Measurements from ENCODE around the gene ALG3. TPM values are rescaled to one million over a fixed set of nuclear protein-coding genes. Genes with fewer than 3 reads are reported as not detected.

Gene ALG3
- total RNA-seq, 2 donors from 2014 or later, result 37.3 to 42.5 TPM

DNA sequence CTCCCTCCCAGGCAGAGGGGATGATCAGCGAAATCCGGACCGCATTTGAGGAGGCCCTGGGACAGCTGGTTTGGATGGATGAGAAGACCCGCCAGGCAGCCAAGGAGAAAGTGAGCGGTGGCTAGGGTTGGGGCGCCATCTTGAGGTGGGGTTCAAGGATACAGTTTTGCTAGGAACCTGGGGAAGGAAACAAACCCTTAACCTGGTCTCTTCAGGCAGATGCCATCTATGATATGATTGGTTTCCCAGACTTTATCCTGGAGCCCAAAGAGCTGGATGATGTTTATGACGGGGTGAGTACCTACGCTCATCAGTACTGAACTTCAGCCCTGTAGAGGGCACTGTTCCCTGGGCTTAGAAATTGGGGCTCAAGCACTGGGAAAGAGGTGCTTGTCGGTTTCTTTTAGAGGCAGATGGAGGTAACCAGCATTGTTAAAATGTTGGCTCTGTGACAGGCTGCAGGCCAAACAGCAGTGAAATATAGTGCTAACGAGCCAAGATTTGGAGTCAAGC is 40.7 kb upstream of the ALG3 start:
- Histone ChIP-seq H3K9ac (ENCODE audit: extremely low read depth, low read length, poor library complexity, severe bottlenecking) (no peak overlapping the region), H3K4me1 (ENCODE audit: control insufficient read depth, insufficient read depth, low read length) (no peaks in the 10 kb centered on the region), H3K9me3 (ENCODE audit: control insufficient read depth, low read length) (no peaks in the 10 kb centered on the region), H3K27me3 (ENCODE audit: control insufficient read depth, insufficient read depth, low read length, poor library complexity, severe bottlenecking) (peaks cover 17% of the 10 kb centered on the region), H3K36me3 (ENCODE audit: control insufficient read depth, insufficient read depth, low read length) (no peaks in the 10 kb centered on the region), H3K4me3 (ENCODE audit: low read length) (no peak overlapping the region), H3K27ac (ENCODE audit: low read depth, low read length) (no peak overlapping the region)
- WGBS, 2 experiments (ENCODE audit: insufficient coverage in 1 of 2, insufficient read length in 1 of 2), result 33 to 42% methylated on average over 4 to 10 of the region's 10 CpGs
- H3K27ac Mint-ChIP-seq, result no peak overlapping the region
- H3K27me3 Mint-ChIP-seq (ENCODE audit: insufficient read depth), result peaks cover 21% of the 10 kb centered on the region
- H3K4me1 Mint-ChIP-seq, result no peaks in the 10 kb centered on the region
- H3K36me3 Mint-ChIP-seq (ENCODE audit: low read depth), result no peaks in the 10 kb centered on the region
- TF ChIP-seq, protein P1, sequence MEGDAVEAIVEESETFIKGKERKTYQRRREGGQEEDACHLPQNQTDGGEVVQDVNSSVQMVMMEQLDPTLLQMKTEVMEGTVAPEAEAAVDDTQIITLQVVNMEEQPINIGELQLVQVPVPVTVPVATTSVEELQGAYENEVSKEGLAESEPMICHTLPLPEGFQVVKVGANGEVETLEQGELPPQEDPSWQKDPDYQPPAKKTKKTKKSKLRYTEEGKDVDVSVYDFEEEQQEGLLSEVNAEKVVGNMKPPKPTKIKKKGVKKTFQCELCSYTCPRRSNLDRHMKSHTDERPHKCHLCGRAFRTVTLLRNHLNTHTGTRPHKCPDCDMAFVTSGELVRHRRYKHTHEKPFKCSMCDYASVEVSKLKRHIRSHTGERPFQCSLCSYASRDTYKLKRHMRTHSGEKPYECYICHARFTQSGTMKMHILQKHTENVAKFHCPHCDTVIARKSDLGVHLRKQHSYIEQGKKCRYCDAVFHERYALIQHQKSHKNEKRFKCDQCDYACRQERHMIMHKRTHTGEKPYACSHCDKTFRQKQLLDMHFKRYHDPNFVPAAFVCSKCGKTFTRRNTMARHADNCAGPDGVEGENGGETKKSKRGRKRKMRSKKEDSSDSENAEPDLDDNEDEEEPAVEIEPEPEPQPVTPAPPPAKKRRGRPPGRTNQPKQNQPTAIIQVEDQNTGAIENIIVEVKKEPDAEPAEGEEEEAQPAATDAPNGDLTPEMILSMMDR (conservative IDR thresholded peaks at IDR 0.05), result peak; percentile 83
- peak; percentile 94 for DNase-seq
- no peak overlapping the region for H3K4me3 Mint-ChIP-seq
- no peaks in the 10 kb centered on the region for H3K9me3 Mint-ChIP-seq

DNA sequence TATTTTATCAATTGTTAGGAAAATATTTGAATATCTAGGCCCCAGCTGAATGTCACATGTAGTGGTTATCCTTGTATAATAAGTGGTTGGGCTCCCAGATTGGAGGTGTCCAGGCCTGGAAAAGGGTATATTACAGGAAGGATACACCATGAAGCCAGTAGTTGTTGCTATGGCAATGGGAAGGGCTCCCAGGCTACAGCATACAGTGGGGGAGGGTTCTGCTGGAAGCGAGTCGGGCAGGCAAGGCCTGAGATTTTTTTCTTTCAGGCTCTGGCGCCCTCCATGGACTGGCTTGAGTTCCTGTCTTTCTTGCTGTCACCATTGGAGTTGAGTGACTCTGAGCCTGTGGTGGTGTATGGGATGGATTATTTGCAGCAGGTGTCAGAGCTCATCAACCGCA is 35.9 kb upstream of the ALG3 start:
- Histone ChIP-seq H3K9ac (ENCODE audit: extremely low read depth, low read length, poor library complexity, severe bottlenecking) (no peak overlapping the region), H3K36me3 (ENCODE audit: control insufficient read depth, insufficient read depth, low read length) (no peaks in the 10 kb centered on the region), H3K9me3 (ENCODE audit: control insufficient read depth, low read length) (no peaks in the 10 kb centered on the region), H3K27me3 (ENCODE audit: control insufficient read depth, insufficient read depth, low read length, poor library complexity, severe bottlenecking) (peaks cover 23% of the 10 kb centered on the region), H3K4me3 (ENCODE audit: low read length) (no peak overlapping the region), H3K4me1 (ENCODE audit: control insufficient read depth, insufficient read depth, low read length) (no peaks in the 10 kb centered on the region), H3K27ac (ENCODE audit: low read depth, low read length) (no peak overlapping the region)
- DNase-seq, result peak; percentile 91
- 5 to 10% methylated on average over 3 to 4 of the region's 4 CpGs for WGBS, 2 experiments (ENCODE audit: insufficient coverage in 1 of 2, insufficient read length in 1 of 2)
- peaks cover 30% of the 10 kb centered on the region for H3K27me3 Mint-ChIP-seq (ENCODE audit: insufficient read depth)
- no peaks in the 10 kb centered on the region for H3K9me3 Mint-ChIP-seq
- no peak overlapping the region for H3K27ac Mint-ChIP-seq
- no peaks in the 10 kb centered on the region for H3K36me3 Mint-ChIP-seq (ENCODE audit: low read depth)
- H3K4me3 Mint-ChIP-seq, result no peak overlapping the region
- H3K4me1 Mint-ChIP-seq, result no peaks in the 10 kb centered on the region
- TF ChIP-seq, protein P1 (conservative IDR thresholded peaks at IDR 0.05), result peak; percentile 79

DNA sequence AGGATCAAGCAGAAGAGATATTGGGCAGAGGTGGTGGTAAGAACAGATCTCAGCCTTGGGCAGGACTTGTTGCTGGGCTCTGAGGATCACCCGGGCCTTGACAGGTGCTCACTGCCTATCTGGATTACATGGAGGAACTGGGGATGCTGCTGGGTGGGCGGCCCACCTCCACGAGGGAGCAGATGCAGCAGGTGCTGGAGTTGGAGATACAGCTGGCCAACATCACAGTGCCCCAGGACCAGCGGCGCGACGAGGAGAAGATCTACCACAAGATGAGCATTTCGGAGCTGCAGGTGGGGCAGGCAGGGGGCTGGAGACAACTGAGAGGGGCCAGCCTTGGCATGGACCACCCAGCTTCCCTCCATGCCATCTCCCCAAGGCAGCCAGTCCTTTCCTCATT is 34.9 kb upstream of the ALG3 start:
- H3K9me3 ChIP-seq (ENCODE audit: control insufficient read depth, low read length), result no peaks in the 10 kb centered on the region
- peaks cover 37% of the 10 kb centered on the region for H3K27me3 Mint-ChIP-seq (ENCODE audit: insufficient read depth)
- peaks cover 30% of the 10 kb centered on the region for H3K27me3 ChIP-seq (ENCODE audit: control insufficient read depth, insufficient read depth, low read length, poor library complexity, severe bottlenecking)
- H3K27ac ChIP-seq (ENCODE audit: low read depth, low read length), result no peak overlapping the region
- no peak overlapping the region for H3K4me3 Mint-ChIP-seq
- H3K36me3 ChIP-seq (ENCODE audit: control insufficient read depth, insufficient read depth, low read length), result no peaks in the 10 kb centered on the region
- no peaks in the 10 kb centered on the region for H3K9me3 Mint-ChIP-seq
- H3K4me3 ChIP-seq (ENCODE audit: low read length), result no peak overlapping the region
- no peaks in the 10 kb centered on the region for H3K4me1 ChIP-seq (ENCODE audit: control insufficient read depth, insufficient read depth, low read length)
- no peaks in the 10 kb centered on the region for H3K36me3 Mint-ChIP-seq (ENCODE audit: low read depth)
- H3K9ac ChIP-seq (ENCODE audit: extremely low read depth, low read length, poor library complexity, severe bottlenecking), result no peak overlapping the region
- no peak overlapping the region for H3K27ac Mint-ChIP-seq
- TF ChIP-seq, protein P1 (conservative IDR thresholded peaks at IDR 0.05), result no peak
- no peaks in the 10 kb centered on the region for H3K4me1 Mint-ChIP-seq
- no peak for DNase-seq
- 94 to 95% methylated on average over 8 of the region's 8 CpGs for WGBS, 2 experiments (ENCODE audit: insufficient coverage in 1 of 2, insufficient read length in 1 of 2)
